Measurements from ENCODE around the gene PRSS23.

DNA sequence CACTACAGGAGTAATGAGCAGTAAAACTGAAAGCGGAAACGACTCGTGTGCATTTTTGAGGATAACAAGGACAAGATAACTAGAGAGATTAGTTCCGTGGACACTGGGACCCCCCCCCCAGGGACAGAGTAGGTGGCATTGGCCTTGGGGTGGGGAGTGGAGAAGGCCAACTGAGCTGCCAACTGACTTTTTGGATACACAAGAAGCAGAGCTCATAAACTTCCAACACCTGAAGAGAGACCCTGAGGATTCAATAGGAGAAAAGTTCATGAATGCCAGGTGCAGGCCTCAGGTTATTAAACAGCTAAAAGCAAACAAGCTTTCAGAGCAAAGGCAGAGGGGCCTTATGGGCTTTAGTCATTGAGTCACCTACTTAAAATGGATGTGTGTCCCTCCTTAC is 17.6 kb upstream of the PRSS23 start:
- no peak for TF ChIP-seq POLR2A (IDR thresholded peaks at IDR 0.05; ENCODE audit: low read depth, low read length)
- TF ChIP-seq, protein P1, sequence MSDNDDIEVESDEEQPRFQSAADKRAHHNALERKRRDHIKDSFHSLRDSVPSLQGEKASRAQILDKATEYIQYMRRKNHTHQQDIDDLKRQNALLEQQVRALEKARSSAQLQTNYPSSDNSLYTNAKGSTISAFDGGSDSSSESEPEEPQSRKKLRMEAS (IDR thresholded peaks at IDR 0.05; ENCODE audit: insufficient read depth, insufficient read length) = no peak

Measured in endothelial cell of umbilical vein (primary cell).